Measurements from ENCODE around the gene USP26. TPM values are rescaled to one million over a fixed set of nuclear protein-coding genes. Genes with fewer than 3 reads are reported as not detected.

The USP26 gene
- polyA plus RNA-seq, 1 experiment = not detected

Other genes starting within 250 kb of the USP26 start
- not detected in 2 replicates for gene HS6ST2, start 138.5 kb downstream of the USP26 start, polyA plus RNA-seq (2011; rRNA removed)
- gene TFDP3, start 121.2 kb upstream of the USP26 start, polyA plus RNA-seq (2011; rRNA removed) = not detected in 2 replicates

All from AG04450 (cell line).